RWPE1 (cell line): ENCODE results near the gene DDIAS.

ENCODE experiments used
- CTCF ChIA-PET: fragments of 350-600 bp; sonication (Branson Sonifier 250); formaldehyde crosslinking; extraction: SDS; loops from one replicate; lab custom pipeline; 2021; lab: Yijun Ruan, JAX
- POLR2A ChIA-PET: fragments of 400-600 bp; formaldehyde crosslinking; extraction: SDS; loops from one replicate; lab custom pipeline; 2020; ENCODE audit warnings: antibody characterized with exemption; ENCODE audit not compliant: low non-redundant PET; lab: Yijun Ruan, JAX
- DNase-seq: peaks from one replicate; pipeline ENCODE4 v3.0.0; 2012; ENCODE audit warnings: low spot score
- H3K27ac ChIP-seq: fragments of 450-650 bp; 2 replicates; pipeline ENCODE4 v1.5.1; 2017
- TF ChIP-seq, protein P1 (sequence below): fragments of 450-650 bp; conservative IDR thresholded peaks from 2 replicates; pipeline ENCODE4 v1.5.1; 2017; ENCODE audit warnings: low read depth, mild to moderate bottlenecking

DDIAS gene

DNA sequence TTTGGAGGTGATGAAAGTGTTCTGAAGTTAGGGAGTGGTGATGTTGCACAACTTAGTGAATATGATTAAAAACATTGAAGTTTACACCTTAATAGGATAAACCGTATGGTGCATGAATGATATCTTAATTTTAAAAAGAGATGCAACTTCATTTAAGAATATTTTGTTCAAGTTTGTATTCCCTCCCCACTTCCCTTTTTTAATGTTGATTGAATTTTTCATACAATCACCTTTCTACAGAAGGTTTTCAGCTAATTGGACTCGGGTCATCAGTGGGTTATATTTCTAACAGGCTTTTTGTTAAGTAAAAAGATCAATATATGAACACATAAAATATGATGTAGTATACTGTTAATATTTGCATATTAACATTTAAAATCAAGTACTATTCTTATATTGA is 72.6 kb downstream of the DDIAS start:
- no peak for DNase-seq
- H3K27ac ChIP-seq, result no peak overlapping the region
- TF ChIP-seq, protein P1, sequence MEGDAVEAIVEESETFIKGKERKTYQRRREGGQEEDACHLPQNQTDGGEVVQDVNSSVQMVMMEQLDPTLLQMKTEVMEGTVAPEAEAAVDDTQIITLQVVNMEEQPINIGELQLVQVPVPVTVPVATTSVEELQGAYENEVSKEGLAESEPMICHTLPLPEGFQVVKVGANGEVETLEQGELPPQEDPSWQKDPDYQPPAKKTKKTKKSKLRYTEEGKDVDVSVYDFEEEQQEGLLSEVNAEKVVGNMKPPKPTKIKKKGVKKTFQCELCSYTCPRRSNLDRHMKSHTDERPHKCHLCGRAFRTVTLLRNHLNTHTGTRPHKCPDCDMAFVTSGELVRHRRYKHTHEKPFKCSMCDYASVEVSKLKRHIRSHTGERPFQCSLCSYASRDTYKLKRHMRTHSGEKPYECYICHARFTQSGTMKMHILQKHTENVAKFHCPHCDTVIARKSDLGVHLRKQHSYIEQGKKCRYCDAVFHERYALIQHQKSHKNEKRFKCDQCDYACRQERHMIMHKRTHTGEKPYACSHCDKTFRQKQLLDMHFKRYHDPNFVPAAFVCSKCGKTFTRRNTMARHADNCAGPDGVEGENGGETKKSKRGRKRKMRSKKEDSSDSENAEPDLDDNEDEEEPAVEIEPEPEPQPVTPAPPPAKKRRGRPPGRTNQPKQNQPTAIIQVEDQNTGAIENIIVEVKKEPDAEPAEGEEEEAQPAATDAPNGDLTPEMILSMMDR, result no peak
- POLR2A ChIA-PET, result no interaction called here
- CTCF ChIA-PET, result no interaction called here

DNA sequence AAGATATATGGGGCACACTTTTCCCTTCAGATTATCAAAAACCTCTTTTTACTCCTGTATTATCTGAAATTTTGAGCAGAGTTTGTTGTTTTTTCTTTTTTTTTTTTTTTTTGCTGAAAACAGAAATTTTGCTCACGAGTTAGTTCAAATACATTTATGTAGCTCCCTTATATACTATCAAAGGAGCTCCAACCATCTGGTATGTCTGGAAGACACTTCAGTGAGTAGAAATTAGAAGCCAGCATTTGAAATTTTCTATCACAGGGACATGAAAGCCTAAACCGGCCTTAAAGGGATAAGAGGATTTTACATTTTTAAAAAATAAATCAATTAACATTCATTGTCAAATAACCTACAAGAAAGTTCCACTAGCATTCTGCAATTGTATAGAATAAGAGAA is 73.3 kb downstream of the DDIAS start:
- TF ChIP-seq, protein P1, result no peak
- no peak for DNase-seq
- POLR2A ChIA-PET, result no interaction called here
- no peak overlapping the region for H3K27ac ChIP-seq
- CTCF ChIA-PET, result interaction anchor here (0.5 to 0.7 kb wide), 2 partner anchors 276 to 588 kb away, joined by 3 read pairs; no protein-coding TSS in a partner anchor

DNA sequence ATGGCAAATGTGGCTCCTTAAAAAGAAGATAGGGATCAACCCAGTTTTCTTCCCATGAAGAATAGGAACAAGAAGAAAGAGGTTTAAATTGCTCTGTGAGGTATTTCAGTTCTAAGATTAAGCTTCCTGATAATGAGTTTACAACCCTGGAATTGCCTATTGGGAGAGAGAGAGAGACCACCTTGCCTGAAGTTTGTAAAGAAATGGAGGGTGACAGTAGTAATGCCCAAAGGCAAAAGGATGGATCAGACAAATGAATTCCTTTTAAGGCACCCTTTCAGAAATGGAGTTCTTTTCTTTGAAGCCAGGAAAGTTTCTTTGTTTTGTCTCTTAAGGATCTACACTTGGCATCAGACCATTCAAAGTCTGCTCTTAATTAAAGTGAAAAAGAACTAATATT is 74.3 kb downstream of the DDIAS start:
- ChIA-PET POLR2A (no interaction called here), CTCF (interaction anchor here (0.7 kb wide), 1 partner anchor 13 kb away, joined by 4 read pairs; no protein-coding TSS in a partner anchor)
- DNase-seq, result no peak
- no peak overlapping the region for H3K27ac ChIP-seq
- TF ChIP-seq, protein P1, result no peak

DNA sequence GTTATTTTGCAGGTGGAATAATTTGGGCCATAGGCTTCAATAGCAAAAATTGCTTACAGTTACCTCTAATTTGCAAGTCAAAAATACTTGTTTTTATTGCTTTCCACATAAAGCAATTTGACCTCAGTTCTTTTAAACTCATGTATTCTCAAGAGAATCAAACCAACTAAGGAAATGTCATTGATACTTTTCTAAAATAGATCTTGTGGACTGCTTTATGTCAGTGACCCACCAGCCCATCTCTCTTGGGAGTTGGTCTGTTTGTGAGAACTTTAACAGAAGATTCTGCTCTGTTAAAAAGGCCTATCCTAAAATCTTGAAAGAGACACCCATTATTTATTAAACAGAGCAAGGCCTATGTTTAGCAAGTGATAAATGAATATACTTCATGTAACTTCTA is 75.2 kb downstream of the DDIAS start:
- CTCF ChIA-PET, result no interaction called here
- DNase-seq, result no peak
- TF ChIP-seq, protein P1, result no peak

DNA sequence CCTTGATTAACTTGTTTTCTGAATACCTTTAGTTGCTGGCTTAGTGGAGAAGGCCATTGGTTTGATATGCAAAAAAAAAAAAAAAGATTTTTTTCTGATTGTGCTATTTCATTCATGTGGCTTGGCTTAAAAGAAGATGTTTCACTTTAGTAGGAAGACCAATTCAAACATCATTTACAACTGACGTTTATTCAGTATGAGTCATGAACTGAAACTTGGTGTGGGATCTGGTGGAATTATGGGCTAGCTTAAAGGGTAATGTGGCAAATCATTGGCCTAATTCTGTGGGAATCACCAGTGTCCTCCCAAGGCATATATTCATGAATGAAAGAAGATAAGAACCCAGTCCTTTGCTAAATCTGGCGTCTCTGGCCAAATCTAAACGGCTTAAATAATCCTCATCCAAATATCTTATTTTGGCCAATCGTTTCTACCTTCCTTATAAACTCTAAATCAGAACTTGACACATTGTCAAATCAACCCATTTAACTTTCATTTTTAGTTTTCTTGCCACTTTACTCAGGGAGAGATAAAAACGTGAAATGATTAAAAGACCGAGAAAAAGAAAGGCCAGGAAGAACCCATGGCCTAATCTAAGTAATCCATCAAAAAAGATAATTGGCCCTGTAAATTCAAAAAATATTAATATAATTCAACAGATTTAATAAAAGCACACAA is 77.0 kb downstream of the DDIAS start:
- ChIA-PET CTCF (no interaction called here), POLR2A (no interaction called here)
- no peak overlapping the region for H3K27ac ChIP-seq
- peak; percentile 44 for DNase-seq
- TF ChIP-seq, protein P1, result no peak

More for the DNA sequence above, 75.2 kb downstream of the DDIAS start:
- POLR2A ChIA-PET, result no interaction called here
- no peak overlapping the region for H3K27ac ChIP-seq

DNA sequence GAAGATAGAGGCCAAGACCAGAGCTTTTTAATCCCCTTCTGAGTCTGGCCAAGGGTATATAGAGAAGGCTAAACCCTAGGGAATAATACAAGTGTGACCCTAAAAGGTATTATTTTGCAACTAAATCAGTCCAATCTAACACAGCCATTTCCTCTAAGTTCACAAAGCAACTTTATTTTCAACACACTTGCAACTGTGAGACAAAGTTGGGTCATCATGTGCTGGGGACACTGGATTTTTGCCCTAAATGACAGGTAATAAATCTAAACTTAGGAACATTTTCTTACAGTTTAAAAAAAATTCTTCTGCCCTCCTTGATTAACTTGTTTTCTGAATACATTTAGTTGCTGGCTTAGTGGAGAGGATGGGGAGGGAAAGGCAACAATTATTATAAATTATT is 78.3 kb downstream of the DDIAS start:
- POLR2A ChIA-PET, result no interaction called here
- CTCF ChIA-PET, result no interaction called here
- DNase-seq, result no peak
- H3K27ac ChIP-seq, result no peak overlapping the region
- TF ChIP-seq, protein P1, result no peak
